Effector memory CD4-positive, alpha-beta T cell (primary cell): ENCODE measurements around the gene GFOD1.

Experiments
- DNase-seq, 3 donors: peaks; one replicate each; pipeline ENCODE4 v3.0.0-alpha.2; 2020
- H3K27ac ChIP-seq: 2 replicates; pipeline ENCODE4 v1.7.0; 2013; ENCODE audit warnings: mild to moderate bottlenecking, low read length, moderate library complexity; ENCODE audit not compliant: insufficient read depth, poor library complexity, severe bottlenecking
- H3K27me3 ChIP-seq: replicated peaks from 2 replicates; pipeline ENCODE4 v1.7.0; 2013; ENCODE audit warnings: mild to moderate bottlenecking, low read length; ENCODE audit not compliant: insufficient read depth, control insufficient read depth, poor library complexity, severe bottlenecking
- H3K36me3 ChIP-seq: 2 replicates; pipeline ENCODE4 v1.7.0; 2013; ENCODE audit warnings: mild to moderate bottlenecking, low read length, moderate library complexity; ENCODE audit not compliant: control insufficient read depth, insufficient read depth
- H3K4me1 ChIP-seq: 2 replicates; pipeline ENCODE4 v1.7.0; 2013; ENCODE audit warnings: low read length, mild to moderate bottlenecking; ENCODE audit not compliant: control insufficient read depth, insufficient read depth, poor library complexity, severe bottlenecking
- H3K4me3 ChIP-seq: 2 replicates; pipeline ENCODE4 v1.7.0; 2013; ENCODE audit warnings: low read length, low read depth, mild to moderate bottlenecking; ENCODE audit not compliant: insufficient read depth, poor library complexity, severe bottlenecking
- H3K9me3 ChIP-seq: 2 replicates; pipeline ENCODE4 v1.7.0; 2013; ENCODE audit warnings: mild to moderate bottlenecking, low read length, moderate library complexity; ENCODE audit not compliant: control insufficient read depth

Gene GFOD1

GRCh38 chr6:13474787-13475186 is 12.6 kb downstream of the GFOD1 start:
- H3K9me3 ChIP-seq, result no peaks in the 10 kb centered on the region
- no peaks in the 10 kb centered on the region for H3K4me1 ChIP-seq
- no peak overlapping the region for H3K27ac ChIP-seq
- no peak for DNase-seq
- no peaks in the 10 kb centered on the region for H3K27me3 ChIP-seq
- H3K4me3 ChIP-seq, result no peak overlapping the region
- H3K36me3 ChIP-seq, result no peaks in the 10 kb centered on the region

- DNase-seq, result no peak
- Histone ChIP-seq H3K4me1 (no peaks in the 10 kb centered on the region), H3K27me3 (no peaks in the 10 kb centered on the region), H3K27ac (no peak overlapping the region), H3K9me3 (no peaks in the 10 kb centered on the region), H3K4me3 (no peak overlapping the region), H3K36me3 (no peaks in the 10 kb centered on the region)
Measured at GRCh38 chr6:13474360-13474759, 13.0 kb downstream of the GFOD1 start.

GRCh38 chr6:13473768-13474165 is 13.6 kb downstream of the GFOD1 start:
- H3K36me3 ChIP-seq, result no peaks in the 10 kb centered on the region
- no peaks in the 10 kb centered on the region for H3K9me3 ChIP-seq
- no peak overlapping the region for H3K27ac ChIP-seq
- no peak for DNase-seq
- no peaks in the 10 kb centered on the region for H3K4me1 ChIP-seq
- no peak overlapping the region for H3K4me3 ChIP-seq
- H3K27me3 ChIP-seq, result no peaks in the 10 kb centered on the region

GRCh38 chr6:13472976-13473767 is 14.2 kb downstream of the GFOD1 start:
- Histone ChIP-seq H3K9me3 (no peaks in the 10 kb centered on the region), H3K4me1 (no peaks in the 10 kb centered on the region), H3K27ac (no peak overlapping the region), H3K4me3 (no peak overlapping the region), H3K27me3 (no peaks in the 10 kb centered on the region), H3K36me3 (no peaks in the 10 kb centered on the region)
- no peak for DNase-seq

- H3K36me3 ChIP-seq, result no peaks in the 10 kb centered on the region
- no peaks in the 10 kb centered on the region for H3K27me3 ChIP-seq
- H3K27ac ChIP-seq, result no peak overlapping the region
- H3K4me1 ChIP-seq, result no peaks in the 10 kb centered on the region
- DNase-seq, result no peak
- H3K9me3 ChIP-seq, result no peaks in the 10 kb centered on the region
- no peak overlapping the region for H3K4me3 ChIP-seq
Measured at GRCh38 chr6:13472099-13472498, 15.3 kb downstream of the GFOD1 start.

GRCh38 chr6:13471184-13471583 is 16.2 kb downstream of the GFOD1 start:
- no peaks in the 10 kb centered on the region for H3K27me3 ChIP-seq
- DNase-seq, result no peak
- H3K36me3 ChIP-seq, result no peaks in the 10 kb centered on the region
- no peak overlapping the region for H3K27ac ChIP-seq
- no peak overlapping the region for H3K4me3 ChIP-seq
- H3K9me3 ChIP-seq, result no peaks in the 10 kb centered on the region
- H3K4me1 ChIP-seq, result no peaks in the 10 kb centered on the region

GRCh38 chr6:13470238-13471140 is 16.9 kb downstream of the GFOD1 start:
- no peaks in the 10 kb centered on the region for H3K9me3 ChIP-seq
- no peak for DNase-seq
- H3K4me1 ChIP-seq, result no peaks in the 10 kb centered on the region
- H3K27me3 ChIP-seq, result no peaks in the 10 kb centered on the region
- no peaks in the 10 kb centered on the region for H3K36me3 ChIP-seq
- H3K27ac ChIP-seq, result no peak overlapping the region
- no peak overlapping the region for H3K4me3 ChIP-seq

- Histone ChIP-seq H3K4me1 (no peaks in the 10 kb centered on the region), H3K9me3 (no peaks in the 10 kb centered on the region), H3K27me3 (no peaks in the 10 kb centered on the region), H3K36me3 (no peaks in the 10 kb centered on the region), H3K4me3 (no peak overlapping the region), H3K27ac (no peak overlapping the region)
- DNase-seq, result no peak
Measured at GRCh38 chr6:13469693-13470092, 17.7 kb downstream of the GFOD1 start.

- Histone ChIP-seq H3K9me3 (no peaks in the 10 kb centered on the region), H3K4me3 (no peak overlapping the region), H3K27me3 (no peaks in the 10 kb centered on the region), H3K36me3 (no peaks in the 10 kb centered on the region), H3K4me1 (no peaks in the 10 kb centered on the region), H3K27ac (no peak overlapping the region)
- no peak for DNase-seq
Measured at GRCh38 chr6:13468839-13469238, 18.6 kb downstream of the GFOD1 start.

GRCh38 chr6:13467216-13467600 is 20.2 kb downstream of the GFOD1 start:
- Histone ChIP-seq H3K4me1 (no peaks in the 10 kb centered on the region), H3K27ac (no peak overlapping the region), H3K9me3 (no peaks in the 10 kb centered on the region), H3K27me3 (no peaks in the 10 kb centered on the region), H3K36me3 (no peaks in the 10 kb centered on the region), H3K4me3 (no peak overlapping the region)
- DNase-seq, result no peak
